Lung microvascular endothelial cell (primary cell): ENCODE results near the gene TMEM54. TPM values are rescaled to one million over a fixed set of nuclear protein-coding genes. Genes with fewer than 3 reads are reported as not detected.

Source experiments
- DNase-seq, 2 donors: peaks; one replicate each; pipeline versions ENCODE4 v3.0.0 to v3.0.0-alpha.2; 2010; ENCODE audit warnings: low read depth in 2 of 2
- total RNA-seq: library from RNA; depleted of rRNA; stranded (reverse); fragments of >200 nt; gene quantifications from 2 replicates; pipeline ENCODE4 v1.2.1, GENCODE V29; 2014

The TMEM54 gene
- total RNA-seq, 1 donor from 2014 or later: 20.0 TPM

GRCh38 chr1:32864375-32865019 is 36.7 kb downstream of the TMEM54 start:
- DNase-seq: no peak

GRCh38 chr1:32863881-32864245 is 37.3 kb downstream of the TMEM54 start:
- no peak for DNase-seq

- no peak for DNase-seq
These were observed 37.8 kb downstream of the TMEM54 start for GRCh38 chr1:32863218-32863880.

GRCh38 chr1:32861904-32862695 is 39.1 kb downstream of the TMEM54 start:
- DNase-seq: no peak

- DNase-seq: no peak
These were observed 40.6 kb downstream of the TMEM54 start for GRCh38 chr1:32860566-32860965.

- DNase-seq: peak in 1 of 2 donors; percentile 62
These were observed 41.3 kb downstream of the TMEM54 start for GRCh38 chr1:32859915-32860314.

GRCh38 chr1:32858791-32859190 is 42.4 kb downstream of the TMEM54 start:
- no peak for DNase-seq

- DNase-seq: no peak
These were observed 43.1 kb downstream of the TMEM54 start for GRCh38 chr1:32858136-32858535.

- no peak for DNase-seq
These were observed 45.1 kb downstream of the TMEM54 start for GRCh38 chr1:32855861-32856617.

- no peak for DNase-seq
These were observed 52.7 kb downstream of the TMEM54 start for GRCh38 chr1:32848354-32849063.

Other genes with a start within 250 kb of the TMEM54 start
- gene SYNC, start 198.6 kb downstream of the TMEM54 start, total RNA-seq: 11.3 and 13.9 TPM in 2 replicates
- 58.8 and 94.8 TPM in 2 replicates for gene YARS1, start 84.0 kb downstream of the TMEM54 start, total RNA-seq
- 10.2 and 13.5 TPM in 2 replicates for gene S100PBP, start 83.7 kb downstream of the TMEM54 start, total RNA-seq
- 0.20 and 0.44 TPM in 2 replicates for gene FNDC5, start 30.5 kb downstream of the TMEM54 start, total RNA-seq
- gene HPCA, start 14.9 kb downstream of the TMEM54 start, total RNA-seq: not detected in 2 replicates
- gene RNF19B, start 63.4 kb upstream of the TMEM54 start, total RNA-seq: 8.5 and 12.9 TPM in 2 replicates
- 46.2 and 54.6 TPM in 2 replicates for gene AK2, start 135.5 kb upstream of the TMEM54 start, total RNA-seq
- 0.60 and 0.65 TPM in 2 replicates for gene AZIN2, start 179.8 kb upstream of the TMEM54 start, total RNA-seq